Thoracic aorta (tissue), 2 donors: Measurements from ENCODE around the gene PDE4D. TPM values are rescaled to one million over a fixed set of nuclear protein-coding genes. Genes with fewer than 3 reads are reported as not detected.

ENCODE experiments used
- ATAC-seq: fragments of 150-250 bp; one replicate; pipeline ENCODE4 v1.8.0; 2017; ENCODE audit warnings: low read depth; ENCODE audit not compliant: insufficient number of reproducible peaks, low FRiP score
- DNase-seq: peaks from one replicate; pipeline ENCODE4 v3.0.0-alpha.2; 2020; ENCODE audit warnings: low spot score
- H3K27ac ChIP-seq, 2 donors: fragments of 200-600 bp; sonication (generic); 1 replicate in 1 of 2; 2 replicates in 1 of 2; pipeline ENCODE4 v1.5.1; 2016; ENCODE audit warnings: mild to moderate bottlenecking in 2 of 2, moderate library complexity in 2 of 2
- H3K27me3 ChIP-seq: fragments of 200-600 bp; sonication (generic); replicated peaks from 2 replicates; pipeline ENCODE4 v1.6.0; 2016; ENCODE audit warnings: mild to moderate bottlenecking; ENCODE audit not compliant: insufficient read depth
- H3K36me3 ChIP-seq: fragments of 200-600 bp; sonication (generic); one replicate; pipeline ENCODE4 v1.5.1; 2016
- H3K4me1 ChIP-seq, 2 donors: fragments of 200-600 bp; sonication (generic); 1 replicate in 1 of 2; 2 replicates in 1 of 2; pipeline versions ENCODE4 v1.5.1 to v1.6.0; 2016; ENCODE audit warnings: low read depth in 2 of 2, mild to moderate bottlenecking in 1 of 2; ENCODE audit not compliant: control insufficient read depth in 1 of 2
- H3K4me3 ChIP-seq: fragments of 200-600 bp; sonication (generic); 2 replicates; pipeline ENCODE4 v1.5.1; 2016; ENCODE audit warnings: mild to moderate bottlenecking
- H3K9me3 ChIP-seq: fragments of 200-600 bp; sonication (generic); 2 replicates; pipeline ENCODE4 v1.5.1; 2016
- CTCF ChIP-seq: fragments of 200-600 bp; sonication (generic); IDR thresholded peaks from one replicate; pipeline ENCODE4 v1.5.1; 2019; ENCODE audit warnings: antibody characterized with exemption
- total RNA-seq, 2 donors: library from RNA; depleted of rRNA; stranded (reverse); fragments of >200 nt; gene quantifications; one replicate each; pipeline versions ENCODE4 v1.1.0 to v1.2.3, GENCODE V29; 2016

Gene PDE4D
- total RNA-seq, 2 donors from 2014 or later = 34.0 to 85.8 TPM

- ATAC-seq (no peak), DNase-seq (no peak)
- Histone ChIP-seq H3K36me3 (no peaks in the 10 kb centered on the region), H3K9me3 (no peaks in the 10 kb centered on the region), H3K27ac (no peak overlapping the region), H3K4me1 (peaks cover 0 to 8% of the 10 kb centered on the region in 2 donors), H3K27me3 (no peaks in the 10 kb centered on the region), H3K4me3 (no peak overlapping the region)
- no peak for TF ChIP-seq CTCF
These were observed 62.9 kb downstream of the PDE4D start for GRCh38 chr5:59830536-59831200.

- Histone ChIP-seq H3K9me3 (no peaks in the 10 kb centered on the region), H3K27me3 (no peaks in the 10 kb centered on the region), H3K27ac (no peak overlapping the region), H3K4me3 (no peak overlapping the region), H3K36me3 (no peaks in the 10 kb centered on the region), H3K4me1 (peaks cover 0 to 8% of the 10 kb centered on the region in 2 donors)
- TF ChIP-seq CTCF = no peak
- ATAC-seq (no peak), DNase-seq (no peak)
These were observed 63.6 kb downstream of the PDE4D start for GRCh38 chr5:59829922-59830321.

- ATAC-seq (no peak), DNase-seq (no peak)
- Histone ChIP-seq H3K4me1 (peaks cover 0 to 8% of the 10 kb centered on the region in 2 donors), H3K36me3 (no peaks in the 10 kb centered on the region), H3K27ac (no peak overlapping the region), H3K9me3 (no peaks in the 10 kb centered on the region), H3K27me3 (no peaks in the 10 kb centered on the region), H3K4me3 (no peak overlapping the region)
- no peak for TF ChIP-seq CTCF
These were observed 64.1 kb downstream of the PDE4D start for GRCh38 chr5:59829386-59829785.

- H3K4me3 ChIP-seq = no peak overlapping the region
- no peaks in the 10 kb centered on the region for H3K36me3 ChIP-seq
- ATAC-seq (no peak), DNase-seq (no peak)
- H3K9me3 ChIP-seq = no peaks in the 10 kb centered on the region
- H3K27me3 ChIP-seq = no peaks in the 10 kb centered on the region
- no peak overlapping the region for H3K27ac ChIP-seq
- peaks cover 0 to 7% of the 10 kb centered on the region in 2 donors for H3K4me1 ChIP-seq
- TF ChIP-seq CTCF = no peak
These were observed 64.9 kb downstream of the PDE4D start for GRCh38 chr5:59828623-59829022.

GRCh38 chr5:59826996-59827395 is 66.5 kb downstream of the PDE4D start:
- no peaks in the 10 kb centered on the region for H3K27me3 ChIP-seq
- H3K4me3 ChIP-seq = no peak overlapping the region
- DNase-seq = no peak
- no peaks in the 10 kb centered on the region for H3K9me3 ChIP-seq
- no peaks in the 10 kb centered on the region for H3K4me1 ChIP-seq
- no peak for TF ChIP-seq CTCF
- no peaks in the 10 kb centered on the region for H3K36me3 ChIP-seq
- ATAC-seq = no peak
- H3K27ac ChIP-seq = no peak overlapping the region
